Astrocyte (in vitro differentiated cells and primary cell): ENCODE measurements around the gene TMEM256.

Source experiments
- EZH2 ChIP-seq: IDR thresholded peaks from 2 replicates; pipeline ENCODE4 v1.6.1; 2012; ENCODE audit warnings: mild to moderate bottlenecking, low read length, inconsistent platforms; ENCODE audit not compliant: insufficient read depth
- TF ChIP-seq, protein P1 (sequence below): IDR thresholded peaks from 2 replicates; pipeline ENCODE4 v1.5.1; 2011; ENCODE audit warnings: low read depth, mild to moderate bottlenecking, inconsistent platforms, low read length, moderate library complexity; ENCODE audit not compliant: insufficient read depth

GRCh38 chr17:7419819-7420610 is 16.1 kb upstream of the TMEM256 start, which contains the start of gene SPEM1:
- TF ChIP-seq, protein P1, sequence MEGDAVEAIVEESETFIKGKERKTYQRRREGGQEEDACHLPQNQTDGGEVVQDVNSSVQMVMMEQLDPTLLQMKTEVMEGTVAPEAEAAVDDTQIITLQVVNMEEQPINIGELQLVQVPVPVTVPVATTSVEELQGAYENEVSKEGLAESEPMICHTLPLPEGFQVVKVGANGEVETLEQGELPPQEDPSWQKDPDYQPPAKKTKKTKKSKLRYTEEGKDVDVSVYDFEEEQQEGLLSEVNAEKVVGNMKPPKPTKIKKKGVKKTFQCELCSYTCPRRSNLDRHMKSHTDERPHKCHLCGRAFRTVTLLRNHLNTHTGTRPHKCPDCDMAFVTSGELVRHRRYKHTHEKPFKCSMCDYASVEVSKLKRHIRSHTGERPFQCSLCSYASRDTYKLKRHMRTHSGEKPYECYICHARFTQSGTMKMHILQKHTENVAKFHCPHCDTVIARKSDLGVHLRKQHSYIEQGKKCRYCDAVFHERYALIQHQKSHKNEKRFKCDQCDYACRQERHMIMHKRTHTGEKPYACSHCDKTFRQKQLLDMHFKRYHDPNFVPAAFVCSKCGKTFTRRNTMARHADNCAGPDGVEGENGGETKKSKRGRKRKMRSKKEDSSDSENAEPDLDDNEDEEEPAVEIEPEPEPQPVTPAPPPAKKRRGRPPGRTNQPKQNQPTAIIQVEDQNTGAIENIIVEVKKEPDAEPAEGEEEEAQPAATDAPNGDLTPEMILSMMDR, result no peak
- TF ChIP-seq EZH2, result no peak
